GM21576 (cell line): ENCODE measurements around the gene CATSPER4.
A peak's percentile ranks its signal among the peaks of the same experiment; 100 is the strongest.
"Not testable (repeated sequence)": the region's sequence is repeated elsewhere in the genome, so short reads cannot be mapped to it uniquely, and the experiment has no call there.

Experiments used
- ATAC-seq: cut with Tn5 transposase; IDR thresholded peaks from one replicate; pipeline ENCODE4 v1.9.1; 2021; ENCODE audit warnings: mild to moderate bottlenecking, moderate library complexity; ENCODE audit not compliant: unreplicated experiment

CATSPER4 gene

GRCh38 chr1:26189331-26189730, 1.1 kb upstream of the CATSPER4 start:
- no peak for ATAC-seq

GRCh38 chr1:26189751-26190275, 589 bp upstream of the CATSPER4 start:
- no peak for ATAC-seq

- ATAC-seq, result no peak
Measured at GRCh38 chr1:26191739-26192138, 1.3 kb downstream of the CATSPER4 start.

GRCh38 chr1:26195805-26196204, 5.4 kb downstream of the CATSPER4 start:
- ATAC-seq, result no peak

- ATAC-seq, result no peak
Measured at GRCh38 chr1:26197301-26197700, 6.9 kb downstream of the CATSPER4 start.

- ATAC-seq, result no peak
Measured at GRCh38 chr1:26197813-26198212, 7.4 kb downstream of the CATSPER4 start.

GRCh38 chr1:26200413-26200812, 10.0 kb downstream of the CATSPER4 start:
- no peak for ATAC-seq

- no peak for ATAC-seq
Measured at GRCh38 chr1:26203642-26204318, 13.4 kb downstream of the CATSPER4 start.

- no peak for ATAC-seq
Measured at GRCh38 chr1:26210147-26210870, 19.9 kb downstream of the CATSPER4 start.

GRCh38 chr1:26212726-26213125, 22.3 kb downstream of the CATSPER4 start:
- no peak for ATAC-seq

GRCh38 chr1:26213335-26213905, 23.0 kb downstream of the CATSPER4 start:
- no peak for ATAC-seq

GRCh38 chr1:26215246-26215645, 24.8 kb downstream of the CATSPER4 start:
- ATAC-seq, result no peak

- no peak for ATAC-seq
Measured at GRCh38 chr1:26218906-26219494, 28.6 kb downstream of the CATSPER4 start.

- ATAC-seq, result no peak
Measured at GRCh38 chr1:26220199-26220912, 30.0 kb downstream of the CATSPER4 start.

GRCh38 chr1:26221094-26221493, 30.7 kb downstream of the CATSPER4 start:
- ATAC-seq, result no peak

GRCh38 chr1:26224606-26225005, 34.2 kb downstream of the CATSPER4 start:
- no peak for ATAC-seq

- no peak for ATAC-seq
Measured at GRCh38 chr1:26225033-26225831, 34.8 kb downstream of the CATSPER4 start.

- not testable (repeated sequence) for ATAC-seq
Measured at GRCh38 chr1:26230682-26231081, 40.3 kb downstream of the CATSPER4 start.

- peak; percentile 83 for ATAC-seq
Measured at GRCh38 chr1:26233903-26234643, 43.7 kb downstream of the CATSPER4 start, which contains the start of gene CEP85. Gene CEP85, plus strand, starts transcription at chr1:26234200. Its CDS starts 5,584 bp downstream, at chr1:26239784.
